Activated naive CD4-positive, alpha-beta T cell treated with anti-CD3 and anti-CD28 coated beads for 36 hours (primary cell): ENCODE data around the gene SULT4A1. TPM values are rescaled to one million over a fixed set of nuclear protein-coding genes. Genes with fewer than 3 reads are reported as not detected.
"Not testable (repeated sequence)": the region's sequence is repeated elsewhere in the genome, so short reads cannot be mapped to it uniquely, and the experiment has no call there.

ENCODE experiments used
- CTCF ChIA-PET: fragments of 350-600 bp; sonication (Branson Sonifier 250); formaldehyde crosslinking; loops from one replicate; lab custom pipeline; 2021; ENCODE audit warnings: antibody characterized with exemption; lab: Charles Lee
- DNase-seq: peaks from one replicate; pipeline ENCODE4 v3.0.0-alpha.2; 2020
- H3K27ac Mint-ChIP-seq: one replicate; pipeline ENCODE4 v1.8.0; 2021; ENCODE audit warnings: mild to moderate bottlenecking, mixed read lengths
- H3K27me3 Mint-ChIP-seq: one replicate; pipeline ENCODE4 v1.8.0; 2021; ENCODE audit warnings: low read depth, mixed read lengths
- H3K36me3 Mint-ChIP-seq: one replicate; pipeline ENCODE4 v1.8.0; 2021; ENCODE audit warnings: low read depth, mixed read lengths
- H3K4me1 Mint-ChIP-seq: one replicate; pipeline ENCODE4 v1.8.0; 2021; ENCODE audit warnings: low read depth, mixed read lengths
- H3K4me3 Mint-ChIP-seq: one replicate; pipeline ENCODE4 v1.8.0; 2021; ENCODE audit warnings: mild to moderate bottlenecking, moderate library complexity, mixed read lengths
- H3K9me3 Mint-ChIP-seq: one replicate; pipeline ENCODE4 v1.8.0; 2021; ENCODE audit warnings: mixed read lengths
- intact Hi-C: fragments of 100-400 bp; cut with micrococcal nuclease; formaldehyde crosslinking; loops from one replicate; pipeline ENCODE4 v1.15.1; 2023
- total RNA-seq, 2 experiments: library from RNA; stranded (reverse); gene quantifications; one replicate each; pipeline ENCODE4 v1.2.3, GENCODE V29; 2021

SULT4A1 gene, protein sequence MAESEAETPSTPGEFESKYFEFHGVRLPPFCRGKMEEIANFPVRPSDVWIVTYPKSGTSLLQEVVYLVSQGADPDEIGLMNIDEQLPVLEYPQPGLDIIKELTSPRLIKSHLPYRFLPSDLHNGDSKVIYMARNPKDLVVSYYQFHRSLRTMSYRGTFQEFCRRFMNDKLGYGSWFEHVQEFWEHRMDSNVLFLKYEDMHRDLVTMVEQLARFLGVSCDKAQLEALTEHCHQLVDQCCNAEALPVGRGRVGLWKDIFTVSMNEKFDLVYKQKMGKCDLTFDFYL
- not detected for total RNA-seq

- Mint-ChIP-seq H3K4me1 (peaks cover 4% of the 10 kb centered on the region), H3K27ac (no peak within 1 kb of the TSS), H3K27me3 (peaks cover 61% of the 10 kb centered on the region), H3K36me3 (no peaks in the 10 kb centered on the region), H3K9me3 (no peaks in the 10 kb centered on the region), H3K4me3 (peak within 1 kb of the TSS; percentile 34)
- intact Hi-C loops: no loop called here
- no peak for DNase-seq
- CTCF ChIA-PET: no interaction called here
Observed at GRCh38 chr22:43862074-43862881, at the start of gene SULT4A1. TSS of gene SULT4A1 (minus strand) at chr22:43862513. CDS start at chr22:43862382, 131 bp downstream.

DNA sequence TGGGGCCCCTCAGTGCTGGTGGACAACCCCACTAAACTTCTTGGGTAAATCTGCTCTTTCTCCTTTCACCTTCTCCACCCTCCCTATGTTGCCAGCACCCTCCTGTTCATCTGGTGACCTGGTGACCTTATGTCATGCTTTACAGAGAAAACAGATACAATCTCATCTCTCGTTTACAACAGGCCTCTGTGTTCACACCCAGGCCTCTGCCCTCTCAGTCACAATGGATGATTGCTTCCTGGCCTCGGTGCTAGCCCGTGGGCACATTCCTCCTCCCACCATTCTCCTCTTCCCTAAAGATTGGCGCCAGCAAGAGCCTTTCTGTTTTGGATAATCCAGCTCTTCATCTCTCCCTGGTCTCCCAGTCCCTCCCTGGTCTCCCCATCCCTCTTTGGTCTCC, 49.0 kb upstream of the SULT4A1 start:
- Mint-ChIP-seq H3K36me3 (no peaks in the 10 kb centered on the region), H3K27me3 (peaks cover 4% of the 10 kb centered on the region), H3K4me3 (no peak overlapping the region), H3K9me3 (no peaks in the 10 kb centered on the region), H3K27ac (no peak overlapping the region), H3K4me1 (no peaks in the 10 kb centered on the region)
- no peak for DNase-seq
- CTCF ChIA-PET: no interaction called here
- intact Hi-C loops: no loop called here

- intact Hi-C loops: no loop called here
- H3K9me3 Mint-ChIP-seq: no peaks in the 10 kb centered on the region
- no peak for DNase-seq
- no peaks in the 10 kb centered on the region for H3K4me1 Mint-ChIP-seq
- no peak overlapping the region for H3K4me3 Mint-ChIP-seq
- H3K27me3 Mint-ChIP-seq: peaks cover 4% of the 10 kb centered on the region
- no peaks in the 10 kb centered on the region for H3K36me3 Mint-ChIP-seq
- CTCF ChIA-PET: no interaction called here
- H3K27ac Mint-ChIP-seq: no peak overlapping the region
Observed at GRCh38 chr22:43910178-43910695, 47.9 kb upstream of the SULT4A1 start.

GRCh38 chr22:43909708-43910107, 47.4 kb upstream of the SULT4A1 start:
- Mint-ChIP-seq H3K36me3 (no peaks in the 10 kb centered on the region), H3K4me3 (no peak overlapping the region), H3K27me3 (peaks cover 4% of the 10 kb centered on the region), H3K27ac (no peak overlapping the region), H3K4me1 (no peaks in the 10 kb centered on the region), H3K9me3 (no peaks in the 10 kb centered on the region)
- CTCF ChIA-PET: no interaction called here
- intact Hi-C loops: no loop called here
- DNase-seq: no peak

DNA sequence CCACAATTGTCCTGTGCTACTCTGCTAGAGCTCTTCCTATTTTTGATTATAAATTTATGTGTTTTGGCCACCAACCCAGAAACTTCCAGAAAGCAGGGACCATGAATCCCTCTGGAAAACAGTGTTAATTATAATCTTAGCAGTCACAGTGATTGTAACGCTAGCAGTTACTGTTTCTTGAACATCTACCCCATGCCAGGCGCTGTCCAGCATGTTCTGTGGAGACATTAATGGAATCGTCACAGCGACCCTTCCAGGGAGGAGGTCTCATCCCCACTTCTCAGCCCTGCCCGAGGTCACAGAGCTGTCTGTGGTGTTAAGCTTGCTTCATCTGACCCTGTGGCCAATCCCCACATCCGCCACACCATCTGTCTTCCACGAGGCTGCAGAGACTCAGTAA, 43.4 kb upstream of the SULT4A1 start:
- CTCF ChIA-PET: interaction anchor here (1.2 kb wide), 1 partner anchor 22 kb away, joined by 4 read pairs; no protein-coding TSS in a partner anchor
- H3K4me3 Mint-ChIP-seq: no peak overlapping the region
- no peaks in the 10 kb centered on the region for H3K9me3 Mint-ChIP-seq
- intact Hi-C loops: no loop called here
- peaks cover 4% of the 10 kb centered on the region for H3K27me3 Mint-ChIP-seq
- DNase-seq: no peak
- no peak overlapping the region for H3K27ac Mint-ChIP-seq
- no peaks in the 10 kb centered on the region for H3K36me3 Mint-ChIP-seq
- no peaks in the 10 kb centered on the region for H3K4me1 Mint-ChIP-seq

GRCh38 chr22:43904412-43904811, 42.1 kb upstream of the SULT4A1 start:
- H3K36me3 Mint-ChIP-seq, H3K4me3 Mint-ChIP-seq, H3K4me1 Mint-ChIP-seq, H3K9me3 Mint-ChIP-seq, H3K27ac Mint-ChIP-seq, intact Hi-C loops, H3K27me3 Mint-ChIP-seq: not testable (repeated sequence)
- DNase-seq: peak; percentile 63
- CTCF ChIA-PET: interaction anchor here (1.1 kb wide), 1 partner anchor 137 kb away, joined by 3 read pairs; no protein-coding TSS in a partner anchor

DNA sequence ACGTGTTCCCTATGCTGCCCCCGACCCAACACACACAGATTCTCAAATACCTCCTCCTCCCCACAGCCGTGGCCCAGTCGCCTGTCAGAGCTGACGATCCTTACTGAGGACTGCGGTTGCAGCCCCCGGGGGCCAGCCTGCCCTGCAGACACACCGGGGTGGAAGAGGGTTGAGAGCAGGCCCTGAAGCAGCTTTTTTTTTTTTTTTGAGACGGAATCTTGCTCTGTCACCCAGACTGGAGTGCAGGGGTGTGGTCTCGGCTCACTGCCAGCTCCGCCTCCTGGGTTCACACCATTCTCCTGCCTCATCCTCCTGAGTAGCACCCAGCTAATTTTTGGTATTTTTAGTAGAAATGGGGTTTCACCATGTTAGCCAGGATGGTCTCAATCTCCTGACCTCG, 40.7 kb upstream of the SULT4A1 start:
- H3K4me1 Mint-ChIP-seq, H3K27me3 Mint-ChIP-seq, H3K9me3 Mint-ChIP-seq, intact Hi-C loops, DNase-seq, H3K27ac Mint-ChIP-seq, H3K4me3 Mint-ChIP-seq, H3K36me3 Mint-ChIP-seq: not testable (repeated sequence)
- CTCF ChIA-PET: interaction anchor here (0.6 to 2.1 kb wide), 4 partner anchors 18 to 478 kb away, joined by 3 to 7 read pairs (median 3); no protein-coding TSS in a partner anchor

DNA sequence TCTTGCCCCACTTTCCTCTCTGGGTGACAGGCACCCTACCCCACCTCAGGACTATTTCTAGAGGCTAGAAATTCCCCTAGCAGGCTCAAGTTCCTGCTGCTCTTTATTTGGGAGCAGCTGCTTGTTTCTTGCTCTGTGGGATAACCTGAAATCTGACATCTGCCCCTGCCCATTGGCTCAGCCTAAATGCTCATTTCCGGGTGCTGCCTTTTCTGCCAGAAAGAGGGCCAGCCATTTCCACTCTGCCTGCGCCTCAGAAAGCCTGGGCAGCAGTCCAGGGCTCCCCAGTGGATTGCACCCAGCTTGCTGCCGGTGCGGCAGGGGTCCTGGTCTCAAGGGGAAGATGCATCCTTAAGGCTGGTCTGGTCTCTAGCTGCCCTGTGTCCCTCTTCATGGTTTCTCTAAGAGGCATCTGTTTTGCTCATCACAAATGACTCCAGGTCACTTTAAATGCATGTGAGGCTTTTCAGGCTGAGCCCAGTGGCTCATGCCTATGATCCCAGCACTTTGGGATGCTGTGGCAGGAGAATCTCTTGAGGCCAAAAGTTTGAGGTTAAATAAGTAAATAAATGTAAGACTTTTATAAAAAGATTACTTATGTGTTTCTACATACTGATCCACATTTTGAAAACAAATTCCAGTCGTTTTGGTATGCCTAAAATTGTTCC, 39.8 kb upstream of the SULT4A1 start:
- Mint-ChIP-seq H3K27me3 (peaks cover 4% of the 10 kb centered on the region), H3K27ac (no peak overlapping the region), H3K36me3 (no peaks in the 10 kb centered on the region), H3K4me1 (no peaks in the 10 kb centered on the region), H3K9me3 (no peaks in the 10 kb centered on the region), H3K4me3 (no peak overlapping the region)
- CTCF ChIA-PET: interaction anchor here (2.1 kb wide), 1 partner anchor 17 kb away, joined by 7 read pairs; no protein-coding TSS in a partner anchor
- intact Hi-C loops: no loop called here
- no peak for DNase-seq

- DNase-seq: no peak
- Mint-ChIP-seq H3K4me1 (no peaks in the 10 kb centered on the region), H3K36me3 (no peaks in the 10 kb centered on the region), H3K9me3 (no peaks in the 10 kb centered on the region), H3K4me3 (no peak overlapping the region), H3K27me3 (peaks cover 4% of the 10 kb centered on the region), H3K27ac (no peak overlapping the region)
- intact Hi-C loops: no loop called here
- CTCF ChIA-PET: interaction anchor here (1.1 to 1.3 kb wide), 2 partner anchors 15 to 17 kb away, joined by 4 to 7 read pairs; no protein-coding TSS in a partner anchor
Observed at GRCh38 chr22:43900206-43900605, 37.9 kb upstream of the SULT4A1 start.

DNA sequence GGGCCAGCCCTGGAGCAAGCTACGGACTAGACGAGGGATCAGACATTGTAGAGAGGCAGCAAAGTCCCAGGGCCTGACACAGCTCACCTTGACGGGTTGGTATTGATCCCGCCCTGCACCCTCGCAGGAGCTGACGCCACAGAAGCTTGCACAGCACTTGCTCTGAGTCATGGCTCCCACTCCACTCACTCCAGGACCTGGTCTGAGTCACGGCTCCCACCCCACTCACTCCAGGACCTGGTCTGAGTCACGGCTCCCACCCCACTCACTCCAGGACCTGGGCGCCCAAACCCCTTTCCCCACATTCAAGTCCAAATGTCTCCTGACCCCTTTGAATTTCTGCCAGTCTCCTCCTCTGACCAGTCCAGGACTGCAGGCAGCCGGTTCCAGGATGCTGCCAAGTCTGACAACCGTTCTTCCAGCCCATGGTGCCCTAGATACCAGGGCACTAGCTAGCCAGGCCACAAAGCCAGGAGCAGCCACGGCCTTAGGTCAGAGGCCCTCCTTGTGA, 35.5 kb upstream of the SULT4A1 start:
- Mint-ChIP-seq H3K27me3 (peaks cover under 1% of the 10 kb centered on the region), H3K27ac (no peak overlapping the region), H3K36me3 (no peaks in the 10 kb centered on the region), H3K4me3 (no peak overlapping the region), H3K9me3 (no peaks in the 10 kb centered on the region), H3K4me1 (no peaks in the 10 kb centered on the region)
- no peak for DNase-seq
- intact Hi-C loops: no loop called here
- CTCF ChIA-PET: interaction anchor here (0.9 to 1.3 kb wide), 3 partner anchors 11 to 48 kb away, joined by 3 to 5 read pairs (median 4); no protein-coding TSS in a partner anchor

GRCh38 chr22:43895986-43896645, 33.8 kb upstream of the SULT4A1 start:
- intact Hi-C loops: no loop called here
- Mint-ChIP-seq H3K27me3 (peaks cover 12% of the 10 kb centered on the region), H3K4me1 (no peaks in the 10 kb centered on the region), H3K36me3 (no peaks in the 10 kb centered on the region), H3K4me3 (no peak overlapping the region), H3K9me3 (no peaks in the 10 kb centered on the region), H3K27ac (no peak overlapping the region)
- no peak for DNase-seq
- CTCF ChIA-PET: no interaction called here
